ENCODE measurements around the gene GRM1. TPM values are rescaled to one million over a fixed set of nuclear protein-coding genes. Genes with fewer than 3 reads are reported as not detected.

GRM1 gene
- total RNA-seq, 1 donor from 2014 or later: 0.05 TPM

DNA sequence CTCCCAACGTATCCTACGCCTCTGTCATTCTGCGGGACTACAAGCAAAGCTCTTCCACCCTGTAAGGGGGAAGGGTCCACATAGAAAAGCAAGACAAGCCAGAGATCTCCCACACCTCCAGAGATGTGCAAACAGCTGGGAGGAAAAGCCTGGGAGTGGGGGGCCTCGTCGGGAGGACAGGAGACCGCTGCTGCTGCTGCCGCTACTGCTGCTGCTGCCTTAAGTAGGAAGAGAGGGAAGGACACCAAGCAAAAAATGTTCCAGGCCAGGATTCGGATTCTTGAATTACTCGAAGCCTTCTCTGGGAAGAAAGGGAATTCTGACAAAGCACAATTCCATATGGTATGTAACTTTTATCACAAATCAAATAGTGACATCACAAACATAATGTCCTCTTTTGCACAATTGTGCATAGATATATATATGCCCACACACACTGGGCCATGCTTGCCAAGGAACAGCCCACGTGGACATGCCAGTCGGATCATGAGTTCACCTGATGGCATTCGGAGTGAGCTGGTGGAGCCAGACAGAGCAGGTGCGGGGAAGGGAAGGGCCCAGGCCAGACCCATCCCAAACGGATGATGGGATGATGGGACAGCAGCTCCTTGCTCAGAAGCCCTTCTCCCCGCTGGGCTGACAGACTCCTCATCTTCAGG, 406.0 kb downstream of the GRM1 start:
- H4K20me1 ChIP-seq (ENCODE audit: insufficient read depth, low read length): no peaks in the 10 kb centered on the region
- no peaks in the 10 kb centered on the region for H3K79me2 ChIP-seq (ENCODE audit: insufficient read depth, low read length)
- no peaks in the 10 kb centered on the region for H3K27me3 ChIP-seq (ENCODE audit: insufficient read depth, low read length)
- Mint-ChIP-seq H3K27me3 (ENCODE audit: low read depth, unreplicated experiment) (peaks cover 39% of the 10 kb centered on the region), H3K4me1 (ENCODE audit: low read depth, unreplicated experiment) (no peaks in the 10 kb centered on the region), H3K9me3 (ENCODE audit: unreplicated experiment) (no peaks in the 10 kb centered on the region), H3K4me3 (ENCODE audit: unreplicated experiment) (peak overlapping the region; percentile 73), H3K27ac (ENCODE audit: unreplicated experiment) (no peak overlapping the region), H3K36me3 (ENCODE audit: low read depth, unreplicated experiment) (no peaks in the 10 kb centered on the region)
- H3K9ac ChIP-seq (ENCODE audit: low read length): peak overlapping the region; percentile 32
- H2AFZ ChIP-seq (ENCODE audit: low read depth, low read length): peak overlapping the region; percentile 96
- H3K9me3 ChIP-seq (ENCODE audit: insufficient read depth, low read depth, low read length): no peaks in the 10 kb centered on the region
- TF ChIP-seq, protein P1, sequence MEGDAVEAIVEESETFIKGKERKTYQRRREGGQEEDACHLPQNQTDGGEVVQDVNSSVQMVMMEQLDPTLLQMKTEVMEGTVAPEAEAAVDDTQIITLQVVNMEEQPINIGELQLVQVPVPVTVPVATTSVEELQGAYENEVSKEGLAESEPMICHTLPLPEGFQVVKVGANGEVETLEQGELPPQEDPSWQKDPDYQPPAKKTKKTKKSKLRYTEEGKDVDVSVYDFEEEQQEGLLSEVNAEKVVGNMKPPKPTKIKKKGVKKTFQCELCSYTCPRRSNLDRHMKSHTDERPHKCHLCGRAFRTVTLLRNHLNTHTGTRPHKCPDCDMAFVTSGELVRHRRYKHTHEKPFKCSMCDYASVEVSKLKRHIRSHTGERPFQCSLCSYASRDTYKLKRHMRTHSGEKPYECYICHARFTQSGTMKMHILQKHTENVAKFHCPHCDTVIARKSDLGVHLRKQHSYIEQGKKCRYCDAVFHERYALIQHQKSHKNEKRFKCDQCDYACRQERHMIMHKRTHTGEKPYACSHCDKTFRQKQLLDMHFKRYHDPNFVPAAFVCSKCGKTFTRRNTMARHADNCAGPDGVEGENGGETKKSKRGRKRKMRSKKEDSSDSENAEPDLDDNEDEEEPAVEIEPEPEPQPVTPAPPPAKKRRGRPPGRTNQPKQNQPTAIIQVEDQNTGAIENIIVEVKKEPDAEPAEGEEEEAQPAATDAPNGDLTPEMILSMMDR (IDR thresholded peaks at IDR 0.05; ENCODE audit: insufficient read depth, low read depth, low read length): no peak
- TF ChIP-seq EZH2 (IDR thresholded peaks at IDR 0.05; ENCODE audit: insufficient read depth, low read length): no peak
- peak overlapping the region; percentile 57 for H3K4me3 ChIP-seq (ENCODE audit: insufficient read depth, low read depth, low read length)
- no peak overlapping the region for H3K27ac ChIP-seq (ENCODE audit: low read depth, low read length)
- peak overlapping the region; percentile 89 for H3K4me2 ChIP-seq (ENCODE audit: low read length)
- DNase-seq (ENCODE audit: low read depth) (no peak), FAIRE-seq (no peak)
- no peaks in the 10 kb centered on the region for H3K36me3 ChIP-seq (ENCODE audit: insufficient read depth, low read length)
- peaks cover 4% of the 10 kb centered on the region for H3K4me1 ChIP-seq (ENCODE audit: insufficient read depth, low read length)

DNA sequence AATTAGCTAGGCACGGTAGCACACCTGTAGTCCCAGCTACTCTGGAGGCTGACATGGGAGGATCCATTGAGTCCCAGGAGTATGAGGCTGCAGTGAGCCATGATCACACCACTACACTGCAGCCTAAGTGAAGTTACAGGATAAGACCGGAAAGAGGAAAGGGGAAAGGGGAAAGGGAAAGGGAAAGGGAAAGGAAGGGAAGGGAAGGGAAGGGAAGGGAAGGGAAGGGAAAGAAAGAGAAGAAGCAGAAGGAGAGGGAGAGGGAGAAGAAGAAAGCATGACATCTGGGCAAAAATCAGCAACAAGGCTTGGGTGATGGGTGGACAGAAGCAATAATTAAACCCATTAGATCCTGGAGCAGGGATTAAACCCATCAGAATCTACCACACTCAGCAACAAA, 413.0 kb downstream of the GRM1 start:
- Histone ChIP-seq H3K9me3 (ENCODE audit: insufficient read depth, low read depth, low read length) (no peaks in the 10 kb centered on the region), H3K4me2 (ENCODE audit: low read length) (no peak overlapping the region), H3K9ac (ENCODE audit: low read length) (no peak overlapping the region), H3K4me1 (ENCODE audit: insufficient read depth, low read length) (no peaks in the 10 kb centered on the region), H3K79me2 (ENCODE audit: insufficient read depth, low read length) (no peaks in the 10 kb centered on the region), H3K27ac (ENCODE audit: low read depth, low read length) (no peak overlapping the region), H3K36me3 (ENCODE audit: insufficient read depth, low read length) (no peaks in the 10 kb centered on the region), H2AFZ (ENCODE audit: low read depth, low read length) (no peak overlapping the region), H4K20me1 (ENCODE audit: insufficient read depth, low read length) (no peaks in the 10 kb centered on the region), H3K27me3 (ENCODE audit: insufficient read depth, low read length) (no peaks in the 10 kb centered on the region), H3K4me3 (ENCODE audit: insufficient read depth, low read depth, low read length) (no peak overlapping the region)
- FAIRE-seq (no peak), DNase-seq (ENCODE audit: low read depth) (no peak)
- Mint-ChIP-seq H3K9me3 (ENCODE audit: unreplicated experiment) (no peaks in the 10 kb centered on the region), H3K4me1 (ENCODE audit: low read depth, unreplicated experiment) (no peaks in the 10 kb centered on the region), H3K4me3 (ENCODE audit: unreplicated experiment) (no peak overlapping the region), H3K27me3 (ENCODE audit: low read depth, unreplicated experiment) (peaks cover 17% of the 10 kb centered on the region), H3K27ac (ENCODE audit: unreplicated experiment) (no peak overlapping the region), H3K36me3 (ENCODE audit: low read depth, unreplicated experiment) (no peaks in the 10 kb centered on the region)
- no peak for TF ChIP-seq EZH2 (IDR thresholded peaks at IDR 0.05; ENCODE audit: insufficient read depth, low read length)
- TF ChIP-seq, protein P1 (IDR thresholded peaks at IDR 0.05; ENCODE audit: insufficient read depth, low read depth, low read length): no peak

DNA sequence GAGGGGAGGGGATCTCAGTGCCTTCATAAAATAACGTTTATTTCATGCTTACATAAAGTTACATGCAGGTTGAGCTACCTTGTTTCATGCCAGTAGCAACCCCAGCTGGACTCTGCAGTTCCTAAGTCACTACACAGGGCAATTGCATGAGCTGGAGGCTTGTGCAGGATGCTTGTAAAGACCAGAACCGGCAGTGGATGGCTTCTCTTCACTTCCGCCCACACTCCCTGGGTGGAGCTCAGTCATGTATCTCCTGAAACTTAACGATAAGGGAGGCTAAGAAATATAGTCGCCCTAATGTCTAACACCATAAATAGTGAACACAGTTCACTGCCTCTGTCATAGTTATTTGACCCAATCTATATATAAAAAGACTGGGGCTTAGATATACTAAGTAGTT, 415.3 kb downstream of the GRM1 start:
- Histone ChIP-seq H3K9me3 (ENCODE audit: insufficient read depth, low read depth, low read length) (no peaks in the 10 kb centered on the region), H3K27ac (ENCODE audit: low read depth, low read length) (no peak overlapping the region), H3K79me2 (ENCODE audit: insufficient read depth, low read length) (no peaks in the 10 kb centered on the region), H2AFZ (ENCODE audit: low read depth, low read length) (no peak overlapping the region), H4K20me1 (ENCODE audit: insufficient read depth, low read length) (no peaks in the 10 kb centered on the region), H3K4me1 (ENCODE audit: insufficient read depth, low read length) (no peaks in the 10 kb centered on the region), H3K36me3 (ENCODE audit: insufficient read depth, low read length) (no peaks in the 10 kb centered on the region), H3K4me3 (ENCODE audit: insufficient read depth, low read depth, low read length) (no peak overlapping the region), H3K9ac (ENCODE audit: low read length) (no peak overlapping the region), H3K27me3 (ENCODE audit: insufficient read depth, low read length) (no peaks in the 10 kb centered on the region), H3K4me2 (ENCODE audit: low read length) (no peak overlapping the region)
- Mint-ChIP-seq H3K4me3 (ENCODE audit: unreplicated experiment) (no peak overlapping the region), H3K36me3 (ENCODE audit: low read depth, unreplicated experiment) (no peaks in the 10 kb centered on the region), H3K27me3 (ENCODE audit: low read depth, unreplicated experiment) (peaks cover 9% of the 10 kb centered on the region), H3K9me3 (ENCODE audit: unreplicated experiment) (peaks cover 6% of the 10 kb centered on the region), H3K27ac (ENCODE audit: unreplicated experiment) (no peak overlapping the region), H3K4me1 (ENCODE audit: low read depth, unreplicated experiment) (no peaks in the 10 kb centered on the region)
- TF ChIP-seq EZH2 (IDR thresholded peaks at IDR 0.05; ENCODE audit: insufficient read depth, low read length): no peak
- TF ChIP-seq, protein P1 (IDR thresholded peaks at IDR 0.05; ENCODE audit: insufficient read depth, low read depth, low read length): no peak
- no peak for DNase-seq (ENCODE audit: low read depth)
- no peak for FAIRE-seq

All from astrocyte (in vitro differentiated cells and primary cell).